ENCODE data around the gene ZMYND8.

ZMYND8 gene

DNA sequence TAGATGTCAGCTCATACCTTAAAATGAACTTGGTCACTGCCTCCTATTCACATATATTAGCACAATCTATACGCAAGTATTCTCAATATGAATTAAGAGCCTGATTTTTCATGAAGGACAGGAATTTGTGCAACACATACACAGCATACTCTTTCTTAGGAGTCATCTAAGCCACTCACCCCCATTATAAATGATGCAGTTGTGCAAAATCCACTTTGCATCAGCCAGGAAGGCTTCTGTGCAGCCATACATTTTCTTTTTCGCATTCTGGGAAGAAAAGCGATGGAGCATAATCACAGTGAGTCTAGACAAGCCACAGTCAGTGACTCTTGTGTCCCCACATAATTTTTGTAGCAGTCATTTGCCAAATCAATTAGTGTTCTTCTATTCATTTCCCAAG is 66.5 kb downstream of the ZMYND8 start:
- TF ChIP-seq, protein P1, sequence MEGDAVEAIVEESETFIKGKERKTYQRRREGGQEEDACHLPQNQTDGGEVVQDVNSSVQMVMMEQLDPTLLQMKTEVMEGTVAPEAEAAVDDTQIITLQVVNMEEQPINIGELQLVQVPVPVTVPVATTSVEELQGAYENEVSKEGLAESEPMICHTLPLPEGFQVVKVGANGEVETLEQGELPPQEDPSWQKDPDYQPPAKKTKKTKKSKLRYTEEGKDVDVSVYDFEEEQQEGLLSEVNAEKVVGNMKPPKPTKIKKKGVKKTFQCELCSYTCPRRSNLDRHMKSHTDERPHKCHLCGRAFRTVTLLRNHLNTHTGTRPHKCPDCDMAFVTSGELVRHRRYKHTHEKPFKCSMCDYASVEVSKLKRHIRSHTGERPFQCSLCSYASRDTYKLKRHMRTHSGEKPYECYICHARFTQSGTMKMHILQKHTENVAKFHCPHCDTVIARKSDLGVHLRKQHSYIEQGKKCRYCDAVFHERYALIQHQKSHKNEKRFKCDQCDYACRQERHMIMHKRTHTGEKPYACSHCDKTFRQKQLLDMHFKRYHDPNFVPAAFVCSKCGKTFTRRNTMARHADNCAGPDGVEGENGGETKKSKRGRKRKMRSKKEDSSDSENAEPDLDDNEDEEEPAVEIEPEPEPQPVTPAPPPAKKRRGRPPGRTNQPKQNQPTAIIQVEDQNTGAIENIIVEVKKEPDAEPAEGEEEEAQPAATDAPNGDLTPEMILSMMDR (IDR thresholded peaks at IDR 0.05): no peak

DNA sequence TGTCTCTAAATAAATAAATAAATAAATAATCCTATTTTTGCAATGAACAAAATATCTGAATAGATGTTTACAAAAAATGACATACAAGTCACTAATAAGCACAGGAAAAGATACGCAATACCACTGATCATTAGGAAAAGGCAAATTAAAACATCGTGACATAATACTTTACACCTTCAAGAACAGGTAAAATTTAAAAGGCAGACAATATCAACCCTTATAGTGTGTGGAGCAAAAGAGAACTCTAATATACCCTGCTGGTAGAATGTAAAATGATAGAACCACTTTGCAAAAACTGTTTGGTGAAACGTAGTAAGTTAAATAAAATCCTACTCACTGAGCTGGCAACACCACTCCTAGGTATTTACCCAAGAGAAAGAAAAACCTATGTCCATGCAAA is 67.4 kb downstream of the ZMYND8 start:
- TF ChIP-seq, protein P1 (IDR thresholded peaks at IDR 0.05): no peak

DNA sequence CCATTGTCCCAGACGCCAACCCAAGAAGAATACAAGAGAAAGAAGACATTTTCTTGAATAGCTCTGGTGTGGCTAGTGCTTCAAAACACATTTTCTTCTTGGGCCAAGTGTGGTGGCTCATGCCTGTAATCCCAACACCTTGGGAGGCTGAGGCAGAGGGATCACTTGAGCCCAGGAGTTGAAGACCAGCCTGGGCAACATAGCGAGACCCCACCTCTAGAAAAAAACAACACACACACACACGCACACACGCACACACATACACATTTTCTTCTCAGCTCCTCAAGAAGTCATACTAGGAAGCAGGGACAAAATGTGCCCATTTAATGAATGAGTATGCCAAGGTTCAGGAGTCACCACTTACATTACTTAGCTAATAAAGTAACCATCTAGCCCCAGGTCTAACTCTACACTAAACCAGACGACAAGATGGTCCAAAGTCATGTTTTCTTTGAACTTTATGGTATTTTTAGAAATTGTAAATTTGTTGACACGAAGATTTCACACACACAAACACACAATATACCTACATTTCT is 68.8 kb downstream of the ZMYND8 start:
- TF ChIP-seq, protein P1 (IDR thresholded peaks at IDR 0.05): no peak

DNA sequence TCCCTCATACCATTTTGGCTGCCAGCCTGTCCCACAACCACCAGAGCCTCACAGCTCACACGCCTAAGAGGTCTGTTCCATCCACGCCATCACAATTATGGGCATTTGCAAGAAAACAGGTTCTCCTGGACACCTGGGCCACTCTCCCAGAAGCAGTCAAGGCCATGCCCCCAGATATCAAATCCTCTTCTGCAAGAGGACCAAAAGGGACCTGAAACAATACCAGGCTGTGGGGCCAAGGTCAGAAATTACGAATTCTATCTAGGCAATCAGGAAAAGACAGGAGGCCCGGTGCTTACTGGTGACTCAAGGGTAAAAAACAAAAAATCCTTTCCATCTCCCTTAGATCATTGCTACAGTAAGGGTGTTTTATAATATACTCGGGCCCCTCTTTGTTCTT is 69.8 kb downstream of the ZMYND8 start:
- TF ChIP-seq, protein P1 (IDR thresholded peaks at IDR 0.05): no peak

DNA sequence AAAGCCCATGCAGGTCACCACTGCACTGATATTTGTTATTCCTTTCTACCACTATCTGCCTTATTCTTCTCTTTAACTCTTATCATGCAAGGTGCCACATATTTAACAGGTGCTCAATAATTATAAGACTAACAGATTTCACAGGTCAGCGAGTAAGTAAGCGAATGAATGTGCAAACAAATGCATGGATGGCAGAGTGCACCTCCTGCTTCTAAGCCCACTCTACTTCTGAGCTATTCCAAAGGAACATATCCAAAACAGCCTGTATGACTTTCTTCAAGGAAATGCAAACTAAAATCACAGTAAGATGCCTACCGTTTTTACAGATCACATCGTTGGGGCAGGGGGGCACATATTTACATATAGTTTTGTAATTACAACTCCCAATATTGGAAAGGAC is 71.3 kb downstream of the ZMYND8 start:
- TF ChIP-seq, protein P1 (IDR thresholded peaks at IDR 0.05): no peak

DNA sequence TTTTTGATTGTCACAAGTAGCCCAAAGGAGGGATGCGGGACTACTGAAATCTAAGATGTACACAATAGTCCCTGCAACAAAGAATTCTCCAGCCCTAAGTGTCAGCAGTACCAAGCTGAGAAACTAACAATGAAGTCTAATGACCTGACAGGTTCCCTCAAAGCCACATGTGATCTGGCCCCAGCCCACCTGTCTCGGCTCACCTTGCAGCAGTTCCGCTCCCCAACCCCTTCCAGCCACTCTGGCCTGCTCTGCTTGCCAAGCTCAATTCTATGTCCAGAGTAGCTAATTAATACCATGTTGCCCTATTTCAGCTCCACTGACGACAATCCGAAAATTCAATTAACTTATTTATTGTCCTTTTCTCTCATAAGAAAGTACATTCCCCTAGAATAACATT is 72.1 kb downstream of the ZMYND8 start:
- TF ChIP-seq, protein P1 (IDR thresholded peaks at IDR 0.05): no peak

DNA sequence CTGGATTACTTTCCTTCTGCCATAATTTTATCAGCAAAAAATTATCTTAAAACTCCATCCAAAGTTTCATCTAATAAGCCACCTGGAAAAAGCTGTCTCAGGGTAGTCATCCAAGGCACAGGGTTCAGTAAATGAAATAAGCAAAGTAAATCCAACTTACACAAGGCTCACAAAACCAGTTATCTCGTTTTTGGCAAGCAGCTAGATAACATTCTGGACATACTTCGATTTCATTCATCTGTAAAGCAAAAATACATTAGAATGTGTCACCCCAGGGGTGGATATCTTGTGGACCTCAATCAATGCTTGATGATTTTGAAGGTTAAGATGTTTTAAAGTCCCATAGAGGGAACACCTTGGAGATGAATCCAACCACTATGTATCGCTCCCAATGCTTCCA is 73.1 kb downstream of the ZMYND8 start:
- TF ChIP-seq, protein P1 (IDR thresholded peaks at IDR 0.05): no peak

DNA sequence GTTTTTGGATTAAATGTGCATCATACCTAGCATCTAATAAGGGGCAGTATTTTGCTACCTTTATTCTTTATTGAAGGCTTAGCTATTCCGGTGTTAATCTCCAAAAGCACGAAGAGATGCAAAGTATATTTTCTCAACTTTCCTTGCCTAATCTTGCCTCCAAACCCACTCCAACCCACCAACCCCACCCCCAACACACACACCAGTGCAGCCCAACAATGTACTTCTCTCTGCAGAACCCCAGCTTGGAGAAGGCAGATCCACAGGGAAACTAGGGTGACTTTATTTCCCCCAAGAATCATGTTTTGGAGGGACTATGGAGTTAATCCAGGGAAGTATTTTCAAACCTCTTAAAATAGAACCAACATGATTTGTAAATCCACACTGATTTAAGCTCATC is 73.6 kb downstream of the ZMYND8 start:
- TF ChIP-seq, protein P1 (IDR thresholded peaks at IDR 0.05): no peak
